Measurements from ENCODE around the gene OTOP3.

OTOP3 gene

GRCh38 chr17:74938194-74938950 is 2.7 kb downstream of the OTOP3 start:
- no peak for DNase-seq (ENCODE audit: extremely low read depth in 1 of 2, low read depth in 1 of 2)

GRCh38 chr17:74939534-74939933 is 3.8 kb downstream of the OTOP3 start:
- DNase-seq (ENCODE audit: extremely low read depth in 1 of 2, low read depth in 1 of 2) = no peak

- DNase-seq (ENCODE audit: extremely low read depth in 1 of 2, low read depth in 1 of 2) = no peak
Observed at GRCh38 chr17:74941128-74941725, 5.5 kb downstream of the OTOP3 start.

- DNase-seq (ENCODE audit: extremely low read depth in 1 of 2, low read depth in 1 of 2) = no peak
Observed at GRCh38 chr17:74943808-74944522, 8.3 kb downstream of the OTOP3 start.

GRCh38 chr17:74945543-74945942 is 9.8 kb downstream of the OTOP3 start:
- DNase-seq (ENCODE audit: extremely low read depth in 1 of 2, low read depth in 1 of 2) = no peak

- DNase-seq (ENCODE audit: extremely low read depth in 1 of 2, low read depth in 1 of 2) = no peak
Observed at GRCh38 chr17:74946641-74947040, 10.9 kb downstream of the OTOP3 start.

GRCh38 chr17:74947041-74947754 is 11.5 kb downstream of the OTOP3 start:
- no peak for DNase-seq (ENCODE audit: extremely low read depth in 1 of 2, low read depth in 1 of 2)

DNA sequence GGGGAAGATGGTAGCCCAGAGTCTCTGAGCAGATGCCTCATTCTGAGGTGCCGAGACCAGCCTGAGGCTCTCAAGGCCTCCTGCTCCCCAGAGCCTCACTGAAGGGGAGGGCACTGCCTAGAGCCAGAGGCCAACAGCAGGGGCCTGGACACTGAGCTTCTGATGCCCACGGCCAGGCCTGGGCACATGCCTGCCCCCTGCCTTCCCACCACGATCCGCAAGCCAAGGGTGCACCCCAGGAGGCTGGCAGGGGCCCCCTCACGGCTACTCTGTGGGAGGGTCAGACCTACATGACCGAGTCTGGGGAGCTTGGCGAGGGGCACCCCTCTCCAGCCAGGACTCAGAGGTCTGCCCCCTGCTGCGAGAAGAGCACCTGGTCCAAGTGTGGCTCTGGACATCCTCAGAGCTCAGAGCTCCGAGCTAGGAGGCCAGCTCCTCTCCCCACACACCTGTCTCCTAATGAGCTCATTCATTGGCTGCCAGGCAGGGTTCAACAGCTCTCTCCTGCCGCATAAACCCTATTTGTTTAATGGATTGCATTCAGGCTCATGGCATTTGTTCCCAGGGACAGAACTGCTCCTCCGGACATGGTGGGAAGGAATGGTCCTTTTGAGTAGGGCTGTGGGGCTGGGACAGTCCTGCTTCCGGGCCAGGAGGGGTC is 13.9 kb downstream of the OTOP3 start:
- DNase-seq (ENCODE audit: extremely low read depth in 1 of 2, low read depth in 1 of 2) = no peak

DNA sequence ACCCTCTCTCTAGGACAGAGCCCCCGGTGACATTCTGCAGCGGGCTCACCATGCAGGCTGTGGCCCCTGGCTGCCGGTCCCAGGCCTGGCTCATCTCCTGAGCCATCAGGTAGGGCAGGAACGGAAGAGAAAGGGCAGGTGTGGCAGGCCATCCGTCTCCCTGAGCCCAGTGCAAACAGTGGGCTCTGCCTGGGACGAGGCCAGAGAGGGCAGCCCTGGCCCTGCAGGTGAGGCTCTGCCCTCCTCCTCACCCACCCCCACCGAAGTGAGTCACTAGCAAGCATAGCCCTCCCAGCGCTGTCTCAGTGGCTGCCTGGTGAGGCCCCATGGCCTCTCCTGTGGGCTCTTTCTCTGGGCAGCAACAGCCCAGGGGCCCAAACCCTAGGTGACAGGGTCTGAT is 14.5 kb downstream of the OTOP3 start:
- no peak for DNase-seq (ENCODE audit: extremely low read depth in 1 of 2, low read depth in 1 of 2)

- DNase-seq (ENCODE audit: extremely low read depth in 1 of 2, low read depth in 1 of 2) = no peak
Observed at GRCh38 chr17:74951065-74951464, 15.4 kb downstream of the OTOP3 start.

DNA sequence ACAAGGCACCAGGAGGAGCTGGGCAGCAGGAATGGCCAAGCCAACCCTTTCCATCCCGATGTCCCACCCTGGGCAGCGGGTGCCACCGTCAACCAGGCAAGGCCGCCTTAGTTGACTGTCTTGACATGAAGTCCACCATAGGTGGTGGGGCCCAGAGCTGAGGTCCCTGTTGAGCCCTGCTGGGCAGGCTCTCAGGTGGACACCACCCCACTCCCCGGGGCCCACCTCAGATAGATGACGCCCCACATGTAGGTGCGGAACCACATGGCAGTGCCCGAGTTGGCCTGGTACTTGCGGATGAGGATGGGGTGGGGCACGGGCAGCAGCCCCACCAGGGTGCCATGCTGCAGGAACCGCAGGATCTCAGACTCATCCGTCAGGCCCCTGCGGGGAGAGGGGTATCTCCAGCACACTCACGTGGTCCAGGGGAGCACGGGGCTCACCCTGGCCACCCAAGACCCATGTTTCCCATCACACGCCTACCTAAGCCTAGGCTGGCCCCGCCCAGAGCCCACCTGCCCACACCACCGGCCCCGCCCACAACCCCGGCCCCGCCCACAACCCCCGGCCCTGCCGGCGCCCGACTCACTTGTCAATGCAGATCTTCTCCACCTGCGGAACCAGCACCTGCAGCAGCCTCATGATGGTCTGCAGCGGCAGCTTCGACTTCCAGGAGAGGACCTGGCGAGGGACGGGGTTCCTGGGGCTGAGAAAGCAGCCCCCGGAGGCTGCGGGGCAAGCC is 16.2 kb downstream of the OTOP3 start:
- DNase-seq (ENCODE audit: extremely low read depth in 1 of 2, low read depth in 1 of 2) = no peak

DNA sequence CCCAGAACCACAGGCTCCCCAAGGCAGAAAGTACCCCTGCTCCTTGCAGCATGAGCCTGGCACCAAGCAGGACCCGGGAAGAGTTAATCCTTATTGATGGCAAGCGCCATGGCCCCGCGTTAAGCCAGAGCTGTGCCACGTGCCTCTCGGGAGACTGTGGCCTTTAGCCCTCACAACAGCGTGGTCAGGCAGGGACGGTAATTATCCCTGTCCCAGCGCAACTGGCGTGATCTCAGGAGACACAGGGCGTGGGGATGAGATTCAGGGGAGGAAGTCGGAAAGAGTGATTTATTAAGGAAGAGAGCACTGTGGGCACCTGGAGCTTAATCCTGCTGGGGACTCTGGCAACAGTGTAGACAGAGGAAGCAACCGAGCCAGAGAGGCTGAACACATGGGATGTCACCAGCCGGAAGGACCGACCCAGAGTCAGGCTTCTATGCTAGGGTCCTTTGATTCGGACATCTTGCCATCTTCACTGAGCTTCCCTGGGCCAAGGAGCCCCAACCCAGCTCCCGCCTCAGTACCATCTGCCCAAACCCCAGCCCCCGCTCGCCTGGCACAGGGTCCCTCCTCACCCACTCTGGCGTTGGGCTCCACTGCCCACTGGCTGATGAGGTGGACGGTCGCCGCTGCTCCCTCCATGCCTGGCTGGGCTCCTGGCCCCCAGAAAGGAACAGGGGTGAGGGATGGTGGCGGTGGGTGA is 16.9 kb downstream of the OTOP3 start:
- DNase-seq (ENCODE audit: extremely low read depth in 1 of 2, low read depth in 1 of 2) = no peak

GRCh38 chr17:74953134-74953687 is 17.5 kb downstream of the OTOP3 start:
- no peak for DNase-seq (ENCODE audit: extremely low read depth in 1 of 2, low read depth in 1 of 2)

GRCh38 chr17:74954115-74954514 is 18.4 kb downstream of the OTOP3 start:
- no peak for DNase-seq (ENCODE audit: extremely low read depth in 1 of 2, low read depth in 1 of 2)

- DNase-seq (ENCODE audit: extremely low read depth in 1 of 2, low read depth in 1 of 2) = no peak
Observed at GRCh38 chr17:74954665-74955421, 19.1 kb downstream of the OTOP3 start.

DNA sequence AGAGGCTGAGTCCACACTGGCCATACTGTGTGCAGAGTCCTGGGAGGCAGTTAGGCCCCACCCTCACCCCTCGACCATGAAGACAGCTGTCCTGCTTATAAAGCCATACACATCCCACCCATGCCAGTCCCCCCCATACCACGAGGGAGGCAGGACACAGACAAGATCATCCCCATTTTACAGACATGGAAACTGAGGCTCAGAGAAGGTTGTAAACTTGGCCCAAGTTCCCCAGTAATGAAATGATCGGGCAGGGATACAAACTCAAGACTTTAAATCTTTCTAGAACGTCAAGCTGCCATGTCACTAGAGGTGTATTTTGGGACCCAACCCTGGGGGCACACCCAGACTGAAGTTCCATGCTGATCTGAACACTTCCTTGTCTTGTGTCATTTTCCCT is 20.4 kb downstream of the OTOP3 start:
- no peak for DNase-seq (ENCODE audit: extremely low read depth in 1 of 2, low read depth in 1 of 2)

GRCh38 chr17:74957935-74958740 is 22.4 kb downstream of the OTOP3 start:
- peak; percentile 61 to 62 for DNase-seq (ENCODE audit: extremely low read depth in 1 of 2, low read depth in 1 of 2)

All from stimulated activated CD8-positive, alpha-beta memory T cell treated with anti-CD3 and anti-CD28 coated beads, Interleukin-7, amount 100 ng/mL, for 48 hours (primary cell).